ENCODE results near the gene SP3. TPM values are rescaled to one million over a fixed set of nuclear protein-coding genes. Genes with fewer than 3 reads are reported as not detected.
A peak's percentile ranks its signal among the peaks of the same experiment; 100 is the strongest.

Gene SP3
- total RNA-seq, 4 donors from 2014 or later: 69.7 to 94.3 (median 87.6) TPM

DNA sequence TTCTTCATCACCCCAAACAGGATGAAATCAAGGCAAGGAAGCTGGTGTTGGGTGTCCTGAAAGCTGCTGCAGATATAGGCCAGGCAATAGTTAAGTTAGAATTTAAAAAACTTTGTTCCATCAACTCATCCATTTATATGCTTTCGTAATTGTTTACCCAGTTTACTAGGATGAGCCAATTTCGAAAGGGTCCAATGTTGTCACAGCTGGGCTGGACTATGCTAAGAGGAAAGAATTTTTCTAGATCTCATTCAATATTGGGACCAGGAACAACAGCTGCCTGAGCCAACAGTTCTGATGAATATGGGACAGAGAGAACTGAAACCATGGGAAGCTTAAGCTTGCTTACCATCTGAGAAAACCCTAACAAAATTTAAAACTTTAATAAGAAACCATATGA is 21.6 kb upstream of the SP3 start:
- H3K4me3 ChIP-seq: no peak overlapping the region
- no peaks in the 10 kb centered on the region for H3K9me3 ChIP-seq
- ATAC-seq: peak; percentile 82
- H3K27ac ChIP-seq: peak overlapping the region in 3 of 4 donors; percentile 11 to 55 (median 53)
- no peaks in the 10 kb centered on the region for H3K27me3 ChIP-seq
- peaks cover 9 to 79% (median 33%) of the 10 kb centered on the region in 3 donors for H3K4me1 ChIP-seq
- H3K36me3 ChIP-seq: no peaks in the 10 kb centered on the region
- 55% methylated on average over 2 of the region's 2 CpGs; no CpG with 5 or more reads in 1 of the 2 donors for WGBS, 2 donors (ENCODE audit: low coverage in 1 of 2)
- peak; percentile 58 for TF ChIP-seq POLR2AphosphoS5 (IDR thresholded peaks at IDR 0.05)
- TF ChIP-seq, protein P1, sequence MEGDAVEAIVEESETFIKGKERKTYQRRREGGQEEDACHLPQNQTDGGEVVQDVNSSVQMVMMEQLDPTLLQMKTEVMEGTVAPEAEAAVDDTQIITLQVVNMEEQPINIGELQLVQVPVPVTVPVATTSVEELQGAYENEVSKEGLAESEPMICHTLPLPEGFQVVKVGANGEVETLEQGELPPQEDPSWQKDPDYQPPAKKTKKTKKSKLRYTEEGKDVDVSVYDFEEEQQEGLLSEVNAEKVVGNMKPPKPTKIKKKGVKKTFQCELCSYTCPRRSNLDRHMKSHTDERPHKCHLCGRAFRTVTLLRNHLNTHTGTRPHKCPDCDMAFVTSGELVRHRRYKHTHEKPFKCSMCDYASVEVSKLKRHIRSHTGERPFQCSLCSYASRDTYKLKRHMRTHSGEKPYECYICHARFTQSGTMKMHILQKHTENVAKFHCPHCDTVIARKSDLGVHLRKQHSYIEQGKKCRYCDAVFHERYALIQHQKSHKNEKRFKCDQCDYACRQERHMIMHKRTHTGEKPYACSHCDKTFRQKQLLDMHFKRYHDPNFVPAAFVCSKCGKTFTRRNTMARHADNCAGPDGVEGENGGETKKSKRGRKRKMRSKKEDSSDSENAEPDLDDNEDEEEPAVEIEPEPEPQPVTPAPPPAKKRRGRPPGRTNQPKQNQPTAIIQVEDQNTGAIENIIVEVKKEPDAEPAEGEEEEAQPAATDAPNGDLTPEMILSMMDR (IDR thresholded peaks at IDR 0.05): no peak

DNA sequence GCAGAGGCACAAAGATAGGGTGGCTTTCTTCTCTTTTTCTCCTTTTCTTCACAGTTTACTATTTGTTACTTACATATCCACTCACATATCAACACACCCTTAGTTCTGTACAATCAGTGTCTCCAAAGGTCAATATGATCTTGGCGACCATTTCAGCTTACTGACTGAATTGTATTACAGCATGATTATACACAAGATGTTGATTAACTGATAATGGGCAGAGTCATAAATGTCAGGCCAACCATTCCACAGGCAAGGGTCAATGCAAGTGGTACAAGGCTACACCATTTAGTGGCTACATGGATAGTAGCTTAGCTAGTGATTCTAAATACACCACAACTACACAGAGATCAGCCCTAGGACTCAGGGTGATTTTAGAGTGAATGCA is 20.4 kb upstream of the SP3 start:
- H3K27ac ChIP-seq: peak overlapping the region in 3 of 4 donors; percentile 11 to 53 (median 28)
- no peaks in the 10 kb centered on the region for H3K27me3 ChIP-seq
- ATAC-seq: no peak
- H3K9me3 ChIP-seq: no peaks in the 10 kb centered on the region
- H3K4me1 ChIP-seq: peaks cover 6 to 67% (median 24%) of the 10 kb centered on the region in 3 donors
- 44 to 80% methylated on average over 1 of the region's 1 CpG for WGBS, 2 donors (ENCODE audit: low coverage in 1 of 2)
- H3K4me3 ChIP-seq: no peak overlapping the region
- TF ChIP-seq, protein P1 (IDR thresholded peaks at IDR 0.05): no peak
- TF ChIP-seq EP300 (IDR thresholded peaks at IDR 0.05) (no peak), POLR2A (IDR thresholded peaks at IDR 0.05) (no peak), POLR2AphosphoS5 (IDR thresholded peaks at IDR 0.05) (no peak)
- no peaks in the 10 kb centered on the region for H3K36me3 ChIP-seq

DNA sequence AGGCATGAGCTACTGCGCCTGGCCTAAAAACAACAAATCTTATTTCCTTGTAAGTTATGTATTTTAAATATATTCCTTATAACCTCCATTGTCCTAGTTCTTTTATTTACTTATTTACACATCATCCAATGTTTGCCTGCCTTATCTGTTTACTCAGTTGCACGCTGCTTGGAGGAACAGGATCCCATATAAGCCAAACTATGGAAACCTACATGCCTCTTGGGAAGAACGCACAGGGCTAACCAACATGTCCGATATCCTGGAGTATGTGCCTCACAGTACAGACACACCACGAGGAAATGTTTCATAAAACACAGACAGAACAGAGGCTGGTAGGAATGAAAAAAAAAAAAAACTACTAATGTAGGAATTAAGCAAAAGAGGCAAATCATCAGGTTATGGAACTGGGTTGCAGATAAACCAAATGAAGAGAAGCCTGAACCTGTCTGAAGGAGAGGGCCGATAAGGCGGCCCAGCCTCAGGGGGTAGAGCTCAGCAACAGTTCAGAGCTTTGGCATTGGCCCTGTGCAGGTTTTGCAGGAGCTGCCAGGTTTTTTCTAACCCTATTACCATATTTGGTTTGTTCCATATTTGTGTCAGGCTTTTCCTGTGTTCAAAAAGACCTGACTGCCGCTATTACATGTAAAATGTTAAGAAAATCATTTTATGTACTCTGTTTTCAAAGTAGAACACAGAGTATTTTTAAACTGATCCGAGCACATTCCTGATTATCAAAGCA is 19.9 kb upstream of the SP3 start:
- Histone ChIP-seq H3K9me3 (no peaks in the 10 kb centered on the region), H3K4me3 (no peak overlapping the region), H3K36me3 (no peaks in the 10 kb centered on the region), H3K4me1 (peaks cover 6 to 61% (median 18%) of the 10 kb centered on the region in 3 donors), H3K27ac (peak overlapping the region in 3 of 4 donors; percentile 11 to 53 (median 28)), H3K27me3 (no peaks in the 10 kb centered on the region)
- ATAC-seq: no peak
- TF ChIP-seq, protein P1 (IDR thresholded peaks at IDR 0.05): no peak
- TF ChIP-seq POLR2A (IDR thresholded peaks at IDR 0.05) (no peak), EP300 (IDR thresholded peaks at IDR 0.05) (no peak), POLR2AphosphoS5 (IDR thresholded peaks at IDR 0.05) (no peak)
- 45 to 75% methylated on average over 8 to 9 of the region's 9 CpGs for WGBS, 2 donors (ENCODE audit: low coverage in 1 of 2)

DNA sequence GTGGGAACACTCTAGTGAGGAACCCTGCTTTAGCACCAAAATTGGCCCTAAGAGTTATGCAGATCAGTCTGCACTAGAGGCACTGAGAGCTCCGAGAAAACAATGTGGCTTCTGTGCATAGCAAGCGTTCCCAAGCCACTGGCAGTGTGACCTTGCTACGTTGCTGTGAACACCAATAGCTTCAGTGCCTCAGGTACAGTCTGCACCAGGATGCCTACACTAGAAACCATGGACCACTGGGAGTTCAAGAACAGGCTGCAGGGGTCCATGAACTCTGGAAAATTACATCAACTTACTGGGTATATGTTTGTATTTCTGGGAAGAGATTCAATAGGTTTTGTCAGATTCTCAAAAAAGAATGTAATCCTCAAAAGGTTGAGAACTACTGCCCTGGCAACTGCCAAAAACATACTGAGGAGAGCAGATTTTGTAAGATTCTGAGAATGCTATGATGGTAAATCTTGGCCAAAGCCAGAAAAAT is 18.3 kb upstream of the SP3 start:
- TF ChIP-seq EP300 (IDR thresholded peaks at IDR 0.05) (no peak), POLR2A (IDR thresholded peaks at IDR 0.05) (no peak), POLR2AphosphoS5 (IDR thresholded peaks at IDR 0.05) (no peak)
- TF ChIP-seq, protein P1 (IDR thresholded peaks at IDR 0.05): no peak
- Histone ChIP-seq H3K27ac (no peak overlapping the region), H3K9me3 (no peaks in the 10 kb centered on the region), H3K4me3 (no peak overlapping the region), H3K36me3 (no peaks in the 10 kb centered on the region), H3K4me1 (peaks cover 6 to 53% (median 15%) of the 10 kb centered on the region in 3 donors), H3K27me3 (no peaks in the 10 kb centered on the region)
- ATAC-seq: no peak
- 45 to 63% methylated on average over 2 of the region's 3 CpGs for WGBS, 2 donors (ENCODE audit: low coverage in 1 of 2)

DNA sequence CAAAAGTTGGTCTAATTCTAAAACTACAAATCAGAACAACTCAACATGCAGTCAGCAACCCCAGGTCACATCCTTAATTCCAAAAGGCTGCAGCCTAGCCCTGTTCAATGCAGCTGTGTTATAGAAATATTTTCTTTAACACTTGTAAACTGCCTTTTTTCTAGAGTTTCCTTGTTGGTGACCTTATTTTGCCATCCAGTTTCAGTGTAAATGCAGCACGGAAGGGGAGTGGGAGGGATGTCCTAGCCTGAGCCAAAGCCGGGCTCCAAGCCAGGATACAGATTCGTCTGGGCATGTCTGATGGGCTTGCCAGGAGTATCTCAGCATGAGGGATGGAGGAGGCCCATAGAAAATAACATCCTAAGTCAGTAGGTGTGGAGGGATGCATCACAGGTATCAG is 17.7 kb upstream of the SP3 start:
- no peak overlapping the region for H3K27ac ChIP-seq
- TF ChIP-seq EP300 (IDR thresholded peaks at IDR 0.05) (no peak), POLR2AphosphoS5 (IDR thresholded peaks at IDR 0.05) (no peak), POLR2A (IDR thresholded peaks at IDR 0.05) (no peak)
- TF ChIP-seq, protein P1 (IDR thresholded peaks at IDR 0.05): no peak
- H3K4me1 ChIP-seq: peaks cover 6 to 49% (median 15%) of the 10 kb centered on the region in 3 donors
- 6 to 11% methylated on average over 3 of the region's 3 CpGs for WGBS, 2 donors (ENCODE audit: low coverage in 1 of 2)
- no peak for ATAC-seq
- no peaks in the 10 kb centered on the region for H3K9me3 ChIP-seq
- H3K4me3 ChIP-seq: no peak overlapping the region
- no peaks in the 10 kb centered on the region for H3K27me3 ChIP-seq
- no peaks in the 10 kb centered on the region for H3K36me3 ChIP-seq

Measured in gastroesophageal sphincter (tissue), 4 donors.